HG02981 (cell line): Measurements from ENCODE around the gene ASCL5.
"Not testable (repeated sequence)": the region's sequence is repeated elsewhere in the genome, so short reads cannot be mapped to it uniquely, and the experiment has no call there.

ENCODE experiments used
- ATAC-seq: cut with Tn5 transposase; IDR thresholded peaks from one replicate; pipeline ENCODE4 v1.9.1; 2021; ENCODE audit warnings: mild to moderate bottlenecking, moderate library complexity; ENCODE audit not compliant: unreplicated experiment

Gene ASCL5

DNA sequence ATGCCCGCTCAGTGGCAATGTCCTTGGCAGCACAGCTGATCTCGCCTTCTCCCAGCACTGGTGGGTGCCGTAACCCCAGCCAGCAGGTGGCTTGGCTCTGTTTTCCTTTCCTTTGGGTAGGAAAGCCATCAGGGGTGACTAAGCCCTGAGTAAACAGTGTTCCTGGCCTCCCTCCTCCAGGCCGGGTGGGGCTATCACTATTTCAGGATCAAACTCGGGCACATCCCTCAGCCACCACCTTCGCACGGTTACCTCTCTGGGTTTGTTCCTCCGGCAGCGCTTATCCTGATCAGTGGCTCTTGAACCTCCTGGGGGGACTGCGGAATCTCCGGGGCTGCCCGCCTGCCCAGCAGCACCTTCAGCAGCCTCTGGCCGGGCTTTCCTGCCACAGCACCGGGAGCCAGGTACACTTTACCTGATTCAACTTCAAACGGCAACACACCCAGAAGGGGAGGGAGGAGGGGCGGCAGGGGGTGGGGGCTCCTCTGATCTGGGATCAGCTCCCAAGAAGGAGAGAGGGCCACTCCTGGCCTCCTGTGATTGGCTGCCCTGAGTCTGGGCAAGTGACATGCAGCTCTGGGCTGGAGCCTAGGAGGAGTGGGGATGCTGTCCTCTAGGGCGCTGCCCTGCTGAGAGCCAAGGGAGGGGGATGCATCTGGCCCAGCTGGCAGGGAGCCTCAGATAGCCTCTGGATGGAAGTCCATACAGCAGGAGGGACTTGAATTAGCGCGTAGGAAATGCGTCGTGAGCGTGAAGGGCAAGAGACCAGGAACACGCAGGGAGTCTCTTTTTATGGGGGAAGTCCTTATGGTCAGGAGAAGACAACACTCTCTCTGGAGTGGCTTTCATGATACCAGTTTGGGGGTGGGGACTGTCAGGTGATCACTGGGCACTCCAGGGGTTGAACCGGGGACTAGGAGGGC, at the start of gene ASCL5:
Gene ASCL5 (minus strand): TSS at position 353 of the 923 bp plus-strand sequence. CDS start 11,812 bp downstream, outside the sequence.
- ATAC-seq: no peak

DNA sequence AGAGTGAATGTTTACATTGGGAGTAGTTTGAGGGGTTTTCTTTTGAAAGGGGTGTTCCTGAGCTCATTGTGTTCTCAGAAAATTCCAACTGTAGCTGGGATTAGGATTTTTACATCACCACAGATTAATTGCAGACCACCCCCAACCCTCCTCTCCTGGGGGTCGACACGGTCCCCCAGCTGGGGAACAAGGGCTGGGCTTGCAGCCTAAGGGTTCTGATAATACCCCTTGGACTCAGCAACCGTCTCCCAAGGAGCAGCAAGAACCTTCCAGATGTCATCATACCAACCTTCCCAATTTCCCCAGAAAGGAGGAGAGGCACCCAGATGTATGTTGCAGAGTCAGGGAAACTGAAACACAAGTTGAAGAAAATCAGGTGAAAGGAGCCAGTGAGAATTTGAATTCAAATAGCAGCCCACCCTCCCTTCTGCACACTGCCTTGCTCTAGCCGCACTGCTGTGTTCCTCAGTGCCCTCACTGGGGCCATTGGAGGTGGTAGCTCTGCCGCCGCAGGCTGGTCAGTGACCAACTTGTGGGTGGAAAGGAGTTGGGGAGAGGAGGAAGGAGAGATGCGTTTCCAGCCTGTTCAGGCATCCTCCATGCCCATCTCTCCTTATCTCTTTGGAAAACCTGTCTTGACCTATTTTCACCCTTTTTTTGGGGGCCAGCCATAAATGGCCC, 49.0 kb upstream of the ASCL5 start:
- no peak for ATAC-seq

- ATAC-seq: no peak
Observed at GRCh38 chr1:201173736-201174135, 46.8 kb upstream of the ASCL5 start.

GRCh38 chr1:201172999-201173610, 46.1 kb upstream of the ASCL5 start:
- ATAC-seq: no peak

- ATAC-seq: no peak
Observed at GRCh38 chr1:201172326-201172725, 45.3 kb upstream of the ASCL5 start.

DNA sequence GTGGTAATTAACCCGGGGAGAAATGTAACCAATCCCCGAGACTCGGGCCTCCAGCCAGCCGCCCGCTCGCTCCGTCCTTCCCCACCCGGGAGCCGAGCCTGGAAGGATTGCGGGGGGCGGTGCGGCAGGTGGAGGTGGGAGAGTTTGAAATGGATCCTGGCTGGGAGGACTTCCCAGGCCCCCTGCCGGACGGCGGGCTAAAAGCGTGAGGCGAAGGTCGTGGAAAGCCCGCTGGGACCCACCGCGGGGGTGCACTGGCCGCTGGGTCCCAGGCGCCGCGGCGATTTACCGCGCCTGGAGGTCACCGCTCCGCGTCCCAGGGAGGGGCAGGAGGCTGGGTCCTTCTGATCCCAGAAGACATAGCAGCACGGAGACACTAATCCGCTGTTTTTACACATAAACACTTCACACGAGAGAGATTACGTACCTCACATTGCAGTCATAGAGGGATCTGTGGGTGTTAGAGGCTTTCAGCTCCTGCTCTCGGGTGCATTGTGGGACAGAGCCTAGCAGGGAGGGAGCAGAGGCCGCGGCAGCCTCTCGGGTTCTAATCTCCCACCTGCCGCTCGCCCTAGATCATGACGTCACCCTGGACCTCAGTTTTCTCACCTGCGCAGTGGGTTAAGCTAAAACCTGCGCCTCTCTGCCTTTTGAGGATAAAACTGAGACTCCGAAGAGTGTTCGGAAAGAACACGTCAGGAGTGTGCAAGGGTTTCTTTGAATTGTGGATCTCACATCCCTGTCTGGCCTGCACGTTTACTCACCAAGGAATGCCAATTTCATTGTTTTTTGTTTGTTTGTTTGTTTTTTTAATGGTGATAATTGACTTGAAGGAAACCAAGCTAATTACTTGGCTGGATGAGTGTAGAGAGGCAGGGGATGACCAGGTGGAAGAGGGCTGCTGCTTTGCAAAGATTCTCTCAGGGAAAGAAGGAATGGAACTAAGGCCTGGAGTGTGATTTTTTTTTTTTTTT, 44.4 kb upstream of the ASCL5 start:
- peak; percentile 39 for ATAC-seq

DNA sequence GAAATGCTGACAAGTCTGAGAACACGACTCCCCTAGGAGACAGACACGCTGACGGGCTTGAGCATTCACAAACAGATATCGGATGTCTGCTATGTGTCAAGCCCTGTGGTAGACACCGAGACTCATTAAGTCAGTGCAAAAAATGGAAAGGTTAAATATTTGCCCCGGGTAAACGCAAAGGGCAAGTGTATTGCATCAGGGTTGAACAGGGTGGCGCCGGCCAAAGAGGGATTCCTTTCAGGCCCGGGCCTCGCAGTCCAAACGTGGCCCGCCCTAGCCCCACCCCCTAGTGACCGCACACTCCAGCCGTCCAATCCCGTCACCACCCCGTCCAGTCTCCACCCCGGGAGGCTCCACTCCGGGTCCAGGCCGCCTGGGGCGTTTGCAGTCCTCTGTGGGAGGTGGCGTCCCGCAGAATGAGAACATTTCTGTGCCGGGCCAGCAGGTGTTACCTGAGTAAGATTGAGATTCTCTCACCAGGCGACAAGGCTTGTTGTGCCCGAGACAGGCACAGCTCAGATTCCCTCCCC, 43.6 kb upstream of the ASCL5 start:
- peak; percentile 95 for ATAC-seq

GRCh38 chr1:201169971-201170532, 43.1 kb upstream of the ASCL5 start:
- ATAC-seq: no peak

DNA sequence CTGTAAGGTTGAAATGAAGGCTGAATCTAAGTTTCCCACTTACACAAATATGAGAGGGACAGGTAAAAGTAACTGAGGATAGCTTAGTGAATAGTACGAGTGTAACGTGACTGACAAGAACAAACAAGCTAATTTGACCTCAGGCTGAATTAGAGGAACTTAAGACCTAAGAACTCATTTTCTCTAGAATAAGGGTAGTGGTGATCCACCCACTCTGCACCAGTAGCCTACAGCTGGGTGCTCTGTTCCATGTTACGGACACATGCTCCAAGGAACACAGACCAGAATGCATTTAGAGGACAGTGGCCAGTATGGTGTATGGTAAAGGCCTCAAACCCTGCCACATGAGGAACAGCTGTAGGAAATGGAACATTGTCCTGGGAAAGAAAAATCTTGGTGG, 42.2 kb upstream of the ASCL5 start:
- ATAC-seq: no peak

DNA sequence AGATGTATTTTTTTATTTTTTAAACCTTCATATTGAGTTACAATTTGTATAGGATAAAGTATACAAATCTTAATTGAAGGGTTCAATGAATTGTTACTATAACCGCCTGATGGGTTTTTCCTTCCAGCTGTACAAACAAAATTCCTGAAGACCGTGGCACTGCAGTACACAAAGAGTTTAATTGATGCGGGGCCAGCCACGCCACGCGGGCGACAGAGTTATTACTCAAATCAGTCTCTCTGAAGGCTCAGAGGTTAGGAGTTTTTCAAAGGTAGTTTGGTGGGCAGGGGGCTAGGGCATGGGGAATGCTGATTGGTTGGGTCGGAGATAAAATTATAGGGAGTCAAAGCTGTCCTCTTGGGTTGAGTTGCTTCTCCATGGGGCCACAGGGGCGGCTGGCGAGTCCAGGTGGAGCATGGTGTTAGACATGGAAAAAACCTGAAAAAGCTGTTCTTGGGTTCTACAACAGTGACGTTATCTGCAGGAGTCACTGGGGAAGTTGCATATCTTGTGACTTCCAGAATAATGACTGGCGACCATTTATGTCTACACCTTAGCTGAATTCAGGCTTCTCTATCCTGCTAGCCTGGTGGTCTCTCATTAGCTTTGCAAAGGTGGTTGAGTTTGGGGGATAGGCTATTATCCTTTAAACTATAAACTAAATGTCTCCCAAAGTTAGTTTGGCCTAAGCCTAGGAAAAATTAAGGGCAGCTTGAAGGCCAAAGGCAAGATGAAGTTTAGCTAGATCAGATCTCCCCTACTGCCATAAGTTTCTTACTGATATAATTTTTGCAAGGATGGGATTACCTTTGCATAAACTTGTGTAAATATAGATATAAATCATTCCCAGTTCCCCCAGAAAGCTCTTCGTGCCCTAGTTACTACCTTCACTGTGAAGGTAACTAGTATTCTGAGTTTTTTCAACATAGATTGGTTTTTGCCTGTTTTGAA, 40.3 kb upstream of the ASCL5 start:
- no peak for ATAC-seq

- no peak for ATAC-seq
Observed at GRCh38 chr1:201164645-201165044, 37.7 kb upstream of the ASCL5 start.

GRCh38 chr1:201163707-201164106, 36.7 kb upstream of the ASCL5 start:
- no peak for ATAC-seq

- ATAC-seq: not testable (repeated sequence)
Observed at GRCh38 chr1:201163036-201163435, 36.1 kb upstream of the ASCL5 start.

DNA sequence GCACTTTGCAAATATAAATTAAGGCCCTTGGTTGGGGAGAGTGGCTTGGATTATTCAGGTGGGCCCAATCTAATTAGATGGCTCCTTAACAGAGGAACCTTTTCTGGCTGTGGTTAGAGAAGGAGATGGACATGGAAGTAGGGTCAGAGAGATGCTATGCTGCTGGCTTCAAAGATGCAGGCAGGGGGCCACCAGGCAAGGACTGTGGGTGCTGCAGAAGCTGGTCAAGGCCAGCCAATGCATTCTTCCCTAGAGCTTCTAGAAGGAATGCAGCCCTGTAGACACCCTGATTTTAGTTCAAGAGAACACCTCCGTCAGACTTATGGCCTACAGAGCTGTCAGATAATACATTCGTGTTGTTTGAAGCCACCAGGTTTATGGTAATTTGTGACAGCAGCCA, 31.0 kb upstream of the ASCL5 start:
- no peak for ATAC-seq

GRCh38 chr1:201156819-201157218, 29.8 kb upstream of the ASCL5 start:
- no peak for ATAC-seq

- no peak for ATAC-seq
Observed at GRCh38 chr1:201156346-201156745, 29.4 kb upstream of the ASCL5 start.

GRCh38 chr1:201155354-201155753, 28.4 kb upstream of the ASCL5 start:
- ATAC-seq: no peak

GRCh38 chr1:201154389-201155165, 27.6 kb upstream of the ASCL5 start, which contains the start of gene TMEM9:
TMEM9 (minus strand) TSS chr1:201154474; CDS start chr1:201153923, 551 bp downstream.
- peak; percentile 96 for ATAC-seq
